Stimulated activated CD4-positive, alpha-beta T cell treated with anti-CD3 and anti-CD28 coated beads, Interleukin-4, amount 100 ng/mL, for 4 hours (primary cell): ENCODE data around the gene RAET1G.

ENCODE experiments used
- DNase-seq, 2 experiments: peaks; one replicate each; pipeline ENCODE4 v3.0.0-alpha.2; 2020

Gene RAET1G

GRCh38 chr6:149891259-149891658 lies 31.7 kb downstream of the RAET1G start:
- no peak for DNase-seq

GRCh38 chr6:149890629-149891045 lies 32.3 kb downstream of the RAET1G start:
- DNase-seq = no peak

DNA sequence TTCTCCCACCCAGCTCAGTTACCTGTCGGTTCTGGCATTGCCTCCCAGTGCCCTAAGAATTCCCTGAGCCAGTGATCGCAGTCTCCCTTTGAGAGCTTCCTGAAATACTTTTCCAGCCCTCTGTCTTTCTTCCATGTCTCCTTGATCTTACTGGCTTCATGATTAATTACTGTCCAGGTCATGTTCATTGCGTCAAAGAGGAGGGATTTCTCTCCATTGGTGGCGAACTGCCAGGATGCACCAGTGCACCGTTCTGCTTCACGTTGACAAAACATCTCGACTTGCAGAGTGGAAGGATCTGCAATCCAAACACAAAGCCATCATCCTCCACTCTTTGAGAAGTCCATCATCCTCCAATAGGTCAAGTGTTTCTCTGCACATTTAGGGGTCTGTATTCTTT lies 33.6 kb downstream of the RAET1G start:
- no peak for DNase-seq

- DNase-seq = no peak
Observed at GRCh38 chr6:149888659-149889058, 34.3 kb downstream of the RAET1G start.

- DNase-seq = no peak
Observed at GRCh38 chr6:149888093-149888492, 34.8 kb downstream of the RAET1G start.

- DNase-seq = no peak
Observed at GRCh38 chr6:149887343-149887742, 35.6 kb downstream of the RAET1G start.

GRCh38 chr6:149885888-149886287 lies 37.0 kb downstream of the RAET1G start:
- DNase-seq = no peak

GRCh38 chr6:149884617-149885016 lies 38.3 kb downstream of the RAET1G start:
- DNase-seq = no peak

GRCh38 chr6:149884215-149884614 lies 38.7 kb downstream of the RAET1G start:
- no peak for DNase-seq

GRCh38 chr6:149881860-149882259 lies 41.1 kb downstream of the RAET1G start:
- no peak for DNase-seq

DNA sequence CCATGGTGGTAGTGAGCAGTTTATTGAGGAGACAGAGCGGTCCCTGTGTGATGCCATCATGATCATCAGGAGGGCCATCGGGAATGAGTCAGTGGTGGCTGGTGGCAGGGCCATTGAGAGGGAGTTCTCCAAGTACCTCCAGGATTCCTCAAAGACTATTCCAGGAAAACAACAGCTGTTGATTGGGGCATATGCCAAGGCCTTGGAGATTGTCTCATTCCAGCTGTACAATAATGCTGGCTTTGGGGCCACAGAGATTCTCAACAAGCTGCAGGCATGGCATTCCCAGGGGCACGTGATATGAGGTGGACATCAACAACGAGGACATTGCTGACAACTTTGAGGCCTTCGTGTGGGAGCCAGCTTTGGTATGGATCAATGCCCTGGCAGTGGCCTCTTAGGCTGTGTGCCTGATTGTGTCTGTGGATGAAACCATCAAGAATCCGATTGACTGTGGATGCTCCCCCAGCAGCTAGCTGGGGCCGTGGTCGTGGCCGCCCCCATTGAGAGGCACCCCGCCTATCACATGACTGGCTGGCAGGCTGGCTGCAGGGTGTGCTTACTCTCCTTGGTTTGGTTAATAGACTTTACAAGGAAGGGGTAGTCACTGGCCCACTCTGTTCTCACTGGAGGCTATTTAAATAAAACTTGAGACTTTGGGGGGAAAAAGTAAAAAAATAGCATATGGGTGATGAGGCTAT lies 41.7 kb downstream of the RAET1G start:
- no peak for DNase-seq

- no peak for DNase-seq
Observed at GRCh38 chr6:149877659-149878058, 45.3 kb downstream of the RAET1G start.

- DNase-seq = no peak
Observed at GRCh38 chr6:149876241-149876933, 46.5 kb downstream of the RAET1G start.

DNA sequence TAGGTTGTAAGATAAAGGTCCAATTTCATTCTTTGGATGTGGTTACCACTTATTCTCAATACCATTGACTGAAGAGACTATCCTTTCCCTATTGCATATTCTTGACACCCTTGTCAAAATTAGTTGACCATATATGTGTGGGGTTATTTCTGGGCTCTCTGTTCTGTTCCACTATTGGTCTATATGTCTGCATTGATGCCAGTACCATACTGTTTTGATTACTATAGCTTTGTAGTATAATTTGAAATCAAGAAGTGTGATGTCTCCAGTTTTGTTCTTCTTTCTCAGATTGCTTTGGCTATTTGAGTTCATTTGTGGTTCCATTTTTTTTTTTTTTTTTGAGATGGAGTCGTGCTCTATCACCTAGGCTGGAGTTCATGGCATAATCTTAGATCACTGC lies 50.7 kb downstream of the RAET1G start:
- DNase-seq = no peak

DNA sequence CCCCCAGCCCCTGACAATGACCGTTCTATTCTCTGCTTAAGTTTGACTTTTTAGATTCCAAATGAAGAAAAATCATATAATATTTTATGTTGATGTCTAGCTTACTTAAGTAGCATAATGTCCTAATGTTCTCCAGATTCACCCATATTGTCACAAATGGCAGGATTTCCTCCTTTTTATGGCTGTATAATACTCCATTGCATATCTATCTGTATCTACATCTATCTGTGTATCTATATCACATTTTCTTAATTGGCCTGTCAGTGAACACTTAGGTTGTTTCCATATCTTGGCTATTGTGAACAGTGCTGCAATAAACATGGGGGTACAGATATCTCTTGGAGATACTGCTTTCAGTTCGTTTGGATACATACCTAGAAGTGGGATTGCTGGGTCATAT lies 51.7 kb downstream of the RAET1G start:
- no peak for DNase-seq

DNA sequence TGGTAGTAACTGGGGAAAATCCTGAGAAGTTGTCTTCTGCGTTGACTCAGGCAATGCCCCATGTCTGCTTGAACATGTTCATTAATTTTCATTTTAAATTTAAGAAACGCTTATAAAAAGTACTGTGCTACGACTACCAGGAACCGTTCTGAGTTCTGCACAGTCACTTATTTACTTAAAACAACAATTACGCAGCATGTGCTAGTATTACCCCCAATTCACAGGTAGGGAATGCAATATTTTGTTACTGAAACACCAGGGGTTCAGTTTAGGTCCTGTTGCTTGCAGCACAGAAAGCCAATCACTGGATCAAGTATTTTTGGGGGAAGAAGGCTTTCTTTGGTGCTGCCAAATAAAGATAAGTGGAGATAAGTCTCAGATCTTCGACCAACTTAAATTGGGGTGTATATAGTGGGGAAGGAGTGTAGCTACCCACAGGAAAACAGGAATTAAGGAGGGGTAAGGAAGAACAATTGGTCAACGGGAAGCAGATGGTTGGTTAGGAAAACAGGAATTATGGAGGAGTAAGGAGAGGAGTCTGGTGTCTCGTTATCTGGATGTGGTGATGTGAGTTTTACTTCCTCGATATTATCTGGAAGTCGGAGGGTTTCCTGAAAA lies 53.5 kb downstream of the RAET1G start:
- no peak for DNase-seq

DNA sequence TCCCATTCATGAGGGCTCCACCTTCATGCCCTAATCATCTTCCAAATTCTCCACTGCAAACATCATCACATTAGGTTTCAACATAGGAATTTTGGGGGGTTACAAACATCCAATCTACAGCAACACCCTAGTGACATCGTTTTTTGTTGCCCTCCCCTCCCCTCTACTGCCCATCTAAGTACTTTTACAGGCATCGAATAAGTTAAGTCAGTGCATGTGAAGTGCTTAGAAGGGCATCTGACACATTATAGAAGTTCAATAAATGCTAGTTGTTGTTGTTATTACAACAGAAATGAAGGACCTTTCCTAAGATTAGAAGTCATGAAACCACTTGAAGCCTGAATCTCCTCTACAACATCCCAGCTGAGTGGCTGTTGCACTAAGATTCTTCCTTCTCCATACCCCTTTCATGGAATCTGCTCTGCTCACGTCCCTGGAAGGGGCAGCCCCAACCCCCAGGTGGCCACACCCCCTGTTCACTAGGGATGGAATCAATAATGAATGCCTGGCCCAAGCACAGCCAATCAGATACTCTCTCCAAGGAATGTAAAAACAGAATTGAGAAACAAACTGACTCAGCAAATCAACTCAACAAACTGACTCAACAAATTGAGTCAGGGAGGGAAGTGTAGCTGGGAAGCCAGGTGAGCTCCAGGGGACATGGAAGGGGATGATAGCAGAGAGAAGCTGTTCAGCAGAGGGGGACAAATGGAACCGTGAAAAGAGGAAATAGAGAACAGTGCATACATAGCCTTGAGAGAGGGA lies 54.9 kb downstream of the RAET1G start:
- no peak for DNase-seq
